Measurements from ENCODE around the gene EPB41L1. TPM values are rescaled to one million over a fixed set of nuclear protein-coding genes. Genes with fewer than 3 reads are reported as not detected.

EPB41L1 gene
- polyA plus RNA-seq, 1 donor from 2014 or later: 38.2 TPM

DNA sequence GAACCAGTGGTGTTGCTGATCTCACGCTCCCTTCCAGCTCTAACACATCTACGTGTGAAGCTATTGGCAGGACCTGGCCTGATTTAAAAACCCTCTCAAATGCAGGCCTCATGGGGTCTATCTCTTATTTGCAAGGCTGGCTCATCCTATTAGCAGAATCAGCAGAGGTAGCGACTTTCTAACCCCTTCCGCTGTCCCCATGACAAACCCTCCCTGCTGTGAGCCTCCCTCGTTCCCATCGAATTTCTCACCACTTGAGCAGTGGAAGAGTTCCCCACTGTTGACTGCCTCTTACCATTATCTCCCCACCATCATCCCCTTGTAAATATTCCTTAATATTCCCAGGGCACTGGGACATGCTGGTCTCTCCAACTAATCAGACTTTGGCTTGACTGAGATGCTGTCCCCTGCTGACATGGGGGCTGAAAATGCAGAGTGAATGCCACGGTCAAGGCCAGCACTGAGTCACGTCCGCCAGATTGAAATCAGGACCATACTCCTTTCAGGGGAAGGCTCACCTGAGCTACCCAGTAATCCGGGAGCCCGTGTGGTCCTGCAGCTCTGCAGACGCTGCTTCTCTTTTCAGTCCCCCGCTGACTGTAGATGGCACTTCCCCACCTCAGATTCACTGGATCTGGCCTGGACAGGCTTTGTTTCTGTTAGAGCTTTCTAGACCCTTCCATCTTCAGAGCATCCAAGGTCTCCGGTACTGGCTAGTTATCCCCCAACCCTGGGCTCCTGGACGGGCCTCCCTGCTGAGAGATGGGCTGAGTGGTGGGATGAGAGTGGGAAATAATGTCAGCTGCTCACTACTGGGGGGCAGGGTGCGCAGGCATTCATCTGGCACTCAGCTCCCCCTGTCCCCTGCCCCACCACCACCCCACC lies 104.9 kb downstream of the EPB41L1 start:
- TF ChIP-seq, protein P1, sequence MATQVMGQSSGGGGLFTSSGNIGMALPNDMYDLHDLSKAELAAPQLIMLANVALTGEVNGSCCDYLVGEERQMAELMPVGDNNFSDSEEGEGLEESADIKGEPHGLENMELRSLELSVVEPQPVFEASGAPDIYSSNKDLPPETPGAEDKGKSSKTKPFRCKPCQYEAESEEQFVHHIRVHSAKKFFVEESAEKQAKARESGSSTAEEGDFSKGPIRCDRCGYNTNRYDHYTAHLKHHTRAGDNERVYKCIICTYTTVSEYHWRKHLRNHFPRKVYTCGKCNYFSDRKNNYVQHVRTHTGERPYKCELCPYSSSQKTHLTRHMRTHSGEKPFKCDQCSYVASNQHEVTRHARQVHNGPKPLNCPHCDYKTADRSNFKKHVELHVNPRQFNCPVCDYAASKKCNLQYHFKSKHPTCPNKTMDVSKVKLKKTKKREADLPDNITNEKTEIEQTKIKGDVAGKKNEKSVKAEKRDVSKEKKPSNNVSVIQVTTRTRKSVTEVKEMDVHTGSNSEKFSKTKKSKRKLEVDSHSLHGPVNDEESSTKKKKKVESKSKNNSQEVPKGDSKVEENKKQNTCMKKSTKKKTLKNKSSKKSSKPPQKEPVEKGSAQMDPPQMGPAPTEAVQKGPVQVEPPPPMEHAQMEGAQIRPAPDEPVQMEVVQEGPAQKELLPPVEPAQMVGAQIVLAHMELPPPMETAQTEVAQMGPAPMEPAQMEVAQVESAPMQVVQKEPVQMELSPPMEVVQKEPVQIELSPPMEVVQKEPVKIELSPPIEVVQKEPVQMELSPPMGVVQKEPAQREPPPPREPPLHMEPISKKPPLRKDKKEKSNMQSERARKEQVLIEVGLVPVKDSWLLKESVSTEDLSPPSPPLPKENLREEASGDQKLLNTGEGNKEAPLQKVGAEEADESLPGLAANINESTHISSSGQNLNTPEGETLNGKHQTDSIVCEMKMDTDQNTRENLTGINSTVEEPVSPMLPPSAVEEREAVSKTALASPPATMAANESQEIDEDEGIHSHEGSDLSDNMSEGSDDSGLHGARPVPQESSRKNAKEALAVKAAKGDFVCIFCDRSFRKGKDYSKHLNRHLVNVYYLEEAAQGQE (IDR thresholded peaks at IDR 0.05; ENCODE audit: borderline replicate concordance): no peak
- TF ChIP-seq RAD21 (conservative IDR thresholded peaks at IDR 0.05): no peak
- no peak for TF ChIP-seq CTCF (IDR thresholded peaks at IDR 0.05; ENCODE audit: poor library complexity, severe bottlenecking)
- no peak for TF ChIP-seq TAF1 (IDR thresholded peaks at IDR 0.05; ENCODE audit: low read depth)
- TF ChIP-seq SMC3 (conservative IDR thresholded peaks at IDR 0.05; ENCODE audit: poor library complexity): no peak
- no peak for TF ChIP-seq EZH2 (IDR thresholded peaks at IDR 0.05; ENCODE audit: borderline replicate concordance, insufficient read depth, low read length, poor library complexity, severe bottlenecking)
- no peak for TF ChIP-seq EP300 (conservative IDR thresholded peaks at IDR 0.05; ENCODE audit: poor library complexity, severe bottlenecking)
- no peak for TF ChIP-seq POLR2AphosphoS5 (IDR thresholded peaks at IDR 0.05)
- no peak for TF ChIP-seq MXI1 (conservative IDR thresholded peaks at IDR 0.05; ENCODE audit: poor library complexity, severe bottlenecking)
- no peak overlapping the region for H3K9ac ChIP-seq (ENCODE audit: low read length)
- H3K9me3 ChIP-seq (ENCODE audit: low read length): no peaks in the 10 kb centered on the region
- no peaks in the 10 kb centered on the region for H3K27me3 ChIP-seq (ENCODE audit: insufficient read depth, low read depth, low read length)
- H3K27ac ChIP-seq (ENCODE audit: low read length): peak overlapping the region; percentile 12
- no peaks in the 10 kb centered on the region for H3K79me2 ChIP-seq (replicated peaks; ENCODE audit: insufficient read depth, low read length)
- no peaks in the 10 kb centered on the region for H3K36me3 ChIP-seq (ENCODE audit: insufficient read depth, low read length)
- no peak overlapping the region for H3K4me3 ChIP-seq (ENCODE audit: low read length)
- H4K20me1 ChIP-seq (ENCODE audit: insufficient read depth): no peaks in the 10 kb centered on the region
- no peak overlapping the region for H2AFZ ChIP-seq (ENCODE audit: low read depth, low read length)
- H3F3A ChIP-seq (ENCODE audit: insufficient read depth, low read length, poor library complexity, severe bottlenecking): no peaks in the 10 kb centered on the region
- no peak overlapping the region for H3K4me2 ChIP-seq (ENCODE audit: low read length)
- H3K9me2 ChIP-seq (ENCODE audit: insufficient read depth, low read length): no peaks in the 10 kb centered on the region

DNA sequence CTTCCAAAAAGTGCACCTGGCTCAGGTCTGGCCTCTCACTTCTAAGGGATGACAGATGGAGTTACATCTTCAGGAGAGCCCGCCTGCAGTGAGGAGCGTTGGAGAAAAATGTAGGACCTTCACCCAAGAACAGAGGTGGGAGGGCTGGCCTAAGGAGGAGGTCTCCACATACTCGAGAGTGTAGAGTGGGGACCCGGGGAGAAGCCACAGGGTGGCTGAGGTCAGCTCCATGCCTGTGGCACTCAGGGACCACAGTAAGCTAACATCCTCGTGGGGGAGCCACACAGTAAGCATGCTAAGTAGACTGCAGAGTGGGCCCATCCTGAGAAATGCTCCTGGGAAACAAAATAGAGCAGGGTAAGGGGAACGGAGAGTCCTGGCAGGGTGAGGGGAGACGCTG lies 105.8 kb downstream of the EPB41L1 start:
- H3F3A ChIP-seq (ENCODE audit: insufficient read depth, low read length, poor library complexity, severe bottlenecking): no peaks in the 10 kb centered on the region
- H3K9me3 ChIP-seq (ENCODE audit: low read length): no peaks in the 10 kb centered on the region
- H3K9me2 ChIP-seq (ENCODE audit: insufficient read depth, low read length): no peaks in the 10 kb centered on the region
- no peak overlapping the region for H3K4me2 ChIP-seq (ENCODE audit: low read length)
- no peaks in the 10 kb centered on the region for H3K27me3 ChIP-seq (ENCODE audit: insufficient read depth, low read depth, low read length)
- H3K9ac ChIP-seq (ENCODE audit: low read length): no peak overlapping the region
- no peaks in the 10 kb centered on the region for H3K36me3 ChIP-seq (ENCODE audit: insufficient read depth, low read length)
- H2AFZ ChIP-seq (ENCODE audit: low read depth, low read length): no peak overlapping the region
- no peak overlapping the region for H3K27ac ChIP-seq (ENCODE audit: low read length)
- no peaks in the 10 kb centered on the region for H3K79me2 ChIP-seq (replicated peaks; ENCODE audit: insufficient read depth, low read length)
- H3K4me3 ChIP-seq (ENCODE audit: low read length): no peak overlapping the region
- TF ChIP-seq MXI1 (conservative IDR thresholded peaks at IDR 0.05; ENCODE audit: poor library complexity, severe bottlenecking) (no peak), SMC3 (conservative IDR thresholded peaks at IDR 0.05; ENCODE audit: poor library complexity) (no peak), EP300 (conservative IDR thresholded peaks at IDR 0.05; ENCODE audit: poor library complexity, severe bottlenecking) (no peak), CTCF (IDR thresholded peaks at IDR 0.05; ENCODE audit: poor library complexity, severe bottlenecking) (no peak), POLR2AphosphoS5 (IDR thresholded peaks at IDR 0.05) (no peak), RAD21 (conservative IDR thresholded peaks at IDR 0.05) (no peak)
- H4K20me1 ChIP-seq (ENCODE audit: insufficient read depth): no peaks in the 10 kb centered on the region
